ENCODE measurements around the gene ST8SIA6. TPM values are rescaled to one million over a fixed set of nuclear protein-coding genes. Genes with fewer than 3 reads are reported as not detected.

ST8SIA6 gene
- total RNA-seq, 1 donor from 2014 or later: 0.52 TPM

DNA sequence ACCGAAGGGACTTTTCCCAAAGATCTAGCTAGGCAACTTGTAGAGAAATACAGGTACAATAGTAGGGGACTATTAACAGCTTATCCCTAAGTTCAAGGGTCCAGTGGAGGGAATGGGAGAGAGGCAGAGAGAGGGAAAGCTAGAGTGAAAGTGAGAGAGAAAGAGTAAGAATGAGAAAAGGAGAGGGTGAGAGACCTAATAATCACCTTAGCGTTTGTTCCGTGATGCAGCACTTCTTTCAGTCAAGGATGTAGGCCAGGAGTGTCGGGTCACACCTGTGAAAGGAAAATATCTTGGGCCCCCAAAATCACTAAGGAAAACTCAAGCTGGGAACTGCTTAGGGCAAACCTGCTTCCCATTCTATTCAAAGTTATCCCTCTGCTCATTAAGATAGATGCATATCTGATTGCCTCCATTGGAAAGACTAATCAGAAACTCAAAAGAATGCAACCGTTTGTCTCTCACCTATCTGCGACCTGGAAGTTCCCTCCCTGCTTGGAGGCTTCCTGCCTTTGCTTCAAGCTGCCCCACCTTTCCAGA, 75.2 kb downstream of the ST8SIA6 start:
- Histone ChIP-seq H3K4me3 (ENCODE audit: low read length in 3 of 3) (no peak overlapping the region), H3K27ac (ENCODE audit: low read depth, low read length) (no peak overlapping the region), H3K27me3 (ENCODE audit: control insufficient read depth in 3 of 3, insufficient read depth in 3 of 3, low read length in 3 of 3) (no peaks in the 10 kb centered on the region), H3K9me3 (ENCODE audit: control insufficient read depth in 3 of 3, low read length in 3 of 3) (no peaks in the 10 kb centered on the region), H3K36me3 (ENCODE audit: control insufficient read depth in 3 of 3, insufficient read depth in 3 of 3, low read length in 3 of 3) (no peaks in the 10 kb centered on the region), H3K9ac (ENCODE audit: low read depth in 1 of 3, low read length in 3 of 3) (no peak overlapping the region), H3K4me1 (ENCODE audit: control insufficient read depth in 3 of 3, insufficient read depth in 3 of 3, low read length in 3 of 3) (no peaks in the 10 kb centered on the region)

DNA sequence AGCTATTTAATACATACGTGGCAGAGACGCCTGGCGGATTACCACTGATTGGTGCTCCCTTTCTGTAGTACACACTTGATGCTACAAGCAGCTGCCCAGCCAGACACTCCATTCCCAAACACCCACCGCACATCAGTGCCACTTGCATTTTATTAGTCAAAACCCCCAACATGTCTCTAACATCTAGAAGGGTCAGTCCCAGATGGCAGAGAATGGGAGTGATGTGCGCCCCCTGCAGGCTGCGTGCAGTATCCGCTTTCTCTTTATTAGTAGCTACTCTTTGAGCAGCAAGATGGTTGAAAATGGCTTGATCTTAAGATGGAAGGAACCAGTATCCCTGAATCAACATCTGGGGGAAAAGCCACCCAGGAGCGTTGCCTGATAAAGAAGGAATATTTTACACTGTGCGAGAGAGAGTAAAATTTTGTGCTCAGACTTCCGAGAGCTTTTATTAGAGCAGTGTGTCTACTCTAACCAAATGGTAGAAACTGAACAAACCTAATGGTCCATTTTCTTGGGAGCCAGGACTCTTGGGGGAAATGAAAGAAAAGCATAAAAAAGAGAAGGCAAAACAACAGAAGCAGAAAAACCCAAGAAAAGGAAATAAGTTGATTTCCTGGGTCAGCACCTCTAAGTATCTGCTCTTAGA, 78.3 kb downstream of the ST8SIA6 start:
- H3K4me1 ChIP-seq (ENCODE audit: control insufficient read depth in 3 of 3, insufficient read depth in 3 of 3, low read length in 3 of 3): no peaks in the 10 kb centered on the region
- no peak overlapping the region for H3K9ac ChIP-seq (ENCODE audit: low read depth in 1 of 3, low read length in 3 of 3)
- no peak overlapping the region for H3K27ac ChIP-seq (ENCODE audit: low read depth, low read length)
- peaks cover 0 to 2% (median 0%) of the 10 kb centered on the region in 3 donors for H3K27me3 ChIP-seq (ENCODE audit: control insufficient read depth in 3 of 3, insufficient read depth in 3 of 3, low read length in 3 of 3)
- no peaks in the 10 kb centered on the region for H3K9me3 ChIP-seq (ENCODE audit: control insufficient read depth in 3 of 3, low read length in 3 of 3)
- no peak overlapping the region for H3K4me3 ChIP-seq (ENCODE audit: low read length in 3 of 3)
- H3K36me3 ChIP-seq (ENCODE audit: control insufficient read depth in 3 of 3, insufficient read depth in 3 of 3, low read length in 3 of 3): no peaks in the 10 kb centered on the region

DNA sequence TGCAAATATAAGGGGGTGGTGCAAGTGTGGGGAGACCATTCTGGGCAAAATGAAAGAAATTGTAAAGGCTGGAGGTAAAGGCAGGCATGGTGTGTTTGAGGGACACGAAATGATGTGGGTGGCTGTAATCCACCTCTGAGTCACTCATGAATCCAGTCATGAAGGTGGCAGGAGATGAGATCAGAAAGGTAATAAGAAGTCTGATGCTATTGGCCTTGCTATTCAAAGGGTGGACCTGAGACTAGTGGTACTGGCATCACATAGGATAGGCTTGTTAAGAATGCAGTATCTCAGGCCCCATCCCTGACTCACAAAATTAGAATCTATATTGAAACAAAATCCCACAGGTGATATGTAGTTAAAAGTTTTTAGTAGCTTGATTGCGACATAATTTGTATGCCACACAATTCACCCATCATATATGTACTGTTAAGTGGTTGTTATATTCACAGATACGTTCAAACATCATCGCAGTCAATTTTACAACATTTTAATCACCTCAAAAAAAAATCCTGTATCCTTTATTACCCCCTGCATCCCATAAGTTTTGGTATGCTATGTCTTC, 85.6 kb downstream of the ST8SIA6 start:
- Histone ChIP-seq H3K4me3 (ENCODE audit: low read length in 3 of 3) (no peak overlapping the region), H3K27me3 (ENCODE audit: control insufficient read depth in 3 of 3, insufficient read depth in 3 of 3, low read length in 3 of 3) (peaks cover 0 to 2% (median 0%) of the 10 kb centered on the region in 3 donors), H3K27ac (ENCODE audit: low read depth, low read length) (no peak overlapping the region), H3K9ac (ENCODE audit: low read depth in 1 of 3, low read length in 3 of 3) (no peak overlapping the region), H3K36me3 (ENCODE audit: control insufficient read depth in 3 of 3, insufficient read depth in 3 of 3, low read length in 3 of 3) (no peaks in the 10 kb centered on the region), H3K4me1 (ENCODE audit: control insufficient read depth in 3 of 3, insufficient read depth in 3 of 3, low read length in 3 of 3) (no peaks in the 10 kb centered on the region), H3K9me3 (ENCODE audit: control insufficient read depth in 3 of 3, low read length in 3 of 3) (no peaks in the 10 kb centered on the region)

DNA sequence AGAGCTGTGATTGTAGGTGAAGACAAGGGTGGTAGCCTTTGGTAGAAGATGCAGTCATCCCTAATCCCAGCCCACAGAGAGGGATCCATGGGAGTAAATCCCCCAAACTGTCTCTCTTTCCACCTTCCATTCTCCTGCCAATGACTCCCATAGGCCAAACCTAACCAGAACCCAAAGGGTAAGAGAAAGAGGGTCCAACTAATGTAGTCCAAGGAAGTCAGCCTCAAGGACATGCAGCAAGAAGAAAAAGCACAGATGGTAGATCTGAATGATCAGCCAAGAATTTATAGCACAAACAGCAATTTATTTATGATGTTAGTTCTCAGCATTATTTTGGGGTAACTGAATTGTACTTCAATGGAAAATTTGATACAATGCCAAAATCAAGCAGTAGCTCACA, 87.7 kb downstream of the ST8SIA6 start:
- Histone ChIP-seq H3K9me3 (ENCODE audit: control insufficient read depth in 3 of 3, low read length in 3 of 3) (no peaks in the 10 kb centered on the region), H3K4me1 (ENCODE audit: control insufficient read depth in 3 of 3, insufficient read depth in 3 of 3, low read length in 3 of 3) (no peaks in the 10 kb centered on the region), H3K4me3 (ENCODE audit: low read length in 3 of 3) (no peak overlapping the region), H3K27me3 (ENCODE audit: control insufficient read depth in 3 of 3, insufficient read depth in 3 of 3, low read length in 3 of 3) (no peaks in the 10 kb centered on the region), H3K9ac (ENCODE audit: low read depth in 1 of 3, low read length in 3 of 3) (no peak overlapping the region), H3K27ac (ENCODE audit: low read depth, low read length) (no peak overlapping the region), H3K36me3 (ENCODE audit: control insufficient read depth in 3 of 3, insufficient read depth in 3 of 3, low read length in 3 of 3) (no peaks in the 10 kb centered on the region)

DNA sequence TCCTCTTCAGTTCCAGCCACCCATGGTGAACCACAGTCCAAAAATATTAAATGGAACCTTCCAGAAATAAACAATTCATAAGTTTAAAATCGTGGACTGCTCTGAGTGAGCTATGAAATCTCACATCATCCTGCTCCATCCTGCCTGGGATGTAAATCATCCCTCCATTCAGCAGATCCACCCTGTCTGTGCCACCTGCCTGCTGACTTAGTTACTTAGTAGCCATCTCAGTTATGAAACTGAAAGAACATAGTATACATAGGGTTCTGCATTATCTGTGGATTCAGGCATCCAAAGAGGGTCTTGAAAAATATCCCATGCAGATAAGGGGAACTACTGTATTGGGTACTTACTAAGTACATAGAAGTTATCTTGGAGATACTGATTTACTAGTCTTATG, 89.0 kb downstream of the ST8SIA6 start:
- no peak overlapping the region for H3K9ac ChIP-seq (ENCODE audit: low read depth in 1 of 3, low read length in 3 of 3)
- H3K27ac ChIP-seq (ENCODE audit: low read depth, low read length): no peak overlapping the region
- no peaks in the 10 kb centered on the region for H3K4me1 ChIP-seq (ENCODE audit: control insufficient read depth in 3 of 3, insufficient read depth in 3 of 3, low read length in 3 of 3)
- H3K27me3 ChIP-seq (ENCODE audit: control insufficient read depth in 3 of 3, insufficient read depth in 3 of 3, low read length in 3 of 3): no peaks in the 10 kb centered on the region
- H3K36me3 ChIP-seq (ENCODE audit: control insufficient read depth in 3 of 3, insufficient read depth in 3 of 3, low read length in 3 of 3): no peaks in the 10 kb centered on the region
- H3K4me3 ChIP-seq (ENCODE audit: low read length in 3 of 3): no peak overlapping the region
- no peaks in the 10 kb centered on the region for H3K9me3 ChIP-seq (ENCODE audit: control insufficient read depth in 3 of 3, low read length in 3 of 3)

DNA sequence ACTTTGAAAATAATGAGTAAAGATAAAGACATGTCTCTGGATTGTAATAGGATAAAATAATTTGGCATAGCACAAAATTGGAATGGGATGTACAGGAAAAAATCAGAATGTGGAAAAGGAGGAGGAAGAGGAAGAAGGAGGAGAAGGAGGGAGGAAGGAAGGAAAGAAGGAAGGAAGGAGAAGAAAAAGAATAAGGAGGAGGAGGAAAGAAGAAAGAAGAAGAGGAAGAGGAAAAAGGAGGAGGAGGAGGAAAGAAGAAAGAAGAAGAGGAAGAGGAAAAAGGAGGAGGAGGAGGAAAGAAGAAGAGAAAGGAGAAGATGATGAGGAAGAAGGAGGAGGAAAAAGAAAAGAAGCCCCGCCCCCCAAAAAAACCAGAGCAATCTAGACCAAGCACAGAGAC, 95.9 kb downstream of the ST8SIA6 start:
- no peaks in the 10 kb centered on the region for H3K4me1 ChIP-seq (ENCODE audit: control insufficient read depth in 3 of 3, insufficient read depth in 3 of 3, low read length in 3 of 3)
- H3K36me3 ChIP-seq (ENCODE audit: control insufficient read depth in 3 of 3, insufficient read depth in 3 of 3, low read length in 3 of 3): no peaks in the 10 kb centered on the region
- no peak overlapping the region for H3K4me3 ChIP-seq (ENCODE audit: low read length in 3 of 3)
- no peaks in the 10 kb centered on the region for H3K27me3 ChIP-seq (ENCODE audit: control insufficient read depth in 3 of 3, insufficient read depth in 3 of 3, low read length in 3 of 3)
- H3K9ac ChIP-seq (ENCODE audit: low read depth in 1 of 3, low read length in 3 of 3): no peak overlapping the region
- no peaks in the 10 kb centered on the region for H3K9me3 ChIP-seq (ENCODE audit: control insufficient read depth in 3 of 3, low read length in 3 of 3)
- no peak overlapping the region for H3K27ac ChIP-seq (ENCODE audit: low read depth, low read length)

DNA sequence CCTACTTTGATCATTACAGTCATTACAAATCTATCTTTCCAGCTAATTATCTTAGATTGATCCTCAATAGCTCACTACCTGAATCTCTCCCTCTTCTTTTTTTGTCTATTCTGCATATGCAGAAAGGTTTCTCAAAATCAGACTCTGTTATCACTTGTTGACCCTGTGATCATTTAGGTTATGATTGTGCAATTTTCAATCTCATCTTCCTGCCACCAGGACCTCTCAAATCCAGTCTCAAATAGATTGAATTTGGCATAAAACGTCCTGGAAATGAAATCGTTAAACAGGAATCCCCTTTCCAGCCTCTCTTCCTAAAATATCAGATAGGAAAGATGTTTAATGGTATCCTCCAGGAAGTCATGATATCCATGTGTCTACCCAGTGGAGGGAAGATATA, 96.6 kb downstream of the ST8SIA6 start:
- H3K4me1 ChIP-seq (ENCODE audit: control insufficient read depth in 3 of 3, insufficient read depth in 3 of 3, low read length in 3 of 3): no peaks in the 10 kb centered on the region
- H3K9ac ChIP-seq (ENCODE audit: low read depth in 1 of 3, low read length in 3 of 3): no peak overlapping the region
- H3K36me3 ChIP-seq (ENCODE audit: control insufficient read depth in 3 of 3, insufficient read depth in 3 of 3, low read length in 3 of 3): no peaks in the 10 kb centered on the region
- H3K4me3 ChIP-seq (ENCODE audit: low read length in 3 of 3): no peak overlapping the region
- H3K9me3 ChIP-seq (ENCODE audit: control insufficient read depth in 3 of 3, low read length in 3 of 3): no peaks in the 10 kb centered on the region
- H3K27me3 ChIP-seq (ENCODE audit: control insufficient read depth in 3 of 3, insufficient read depth in 3 of 3, low read length in 3 of 3): no peaks in the 10 kb centered on the region
- no peak overlapping the region for H3K27ac ChIP-seq (ENCODE audit: low read depth, low read length)

DNA sequence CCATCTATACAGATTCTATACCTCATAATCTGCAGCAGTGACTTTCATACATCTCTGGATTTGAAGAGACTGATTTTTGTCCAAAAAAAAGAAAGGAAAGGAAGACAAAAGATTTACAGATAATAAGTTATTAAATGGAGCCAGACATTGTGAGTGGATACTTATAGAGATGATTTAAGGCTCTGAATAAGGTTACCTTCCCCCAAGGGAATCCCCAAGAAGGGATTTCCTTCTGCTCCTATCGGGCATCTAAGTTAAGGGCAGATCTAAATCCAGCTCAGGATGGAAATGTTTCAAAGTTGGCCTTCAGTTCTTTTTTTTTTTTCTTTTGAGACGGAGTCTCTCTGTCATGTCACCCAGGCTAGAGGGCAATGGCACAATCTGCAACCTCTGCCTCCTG, 97.6 kb downstream of the ST8SIA6 start:
- no peak overlapping the region for H3K27ac ChIP-seq (ENCODE audit: low read depth, low read length)
- no peaks in the 10 kb centered on the region for H3K27me3 ChIP-seq (ENCODE audit: control insufficient read depth in 3 of 3, insufficient read depth in 3 of 3, low read length in 3 of 3)
- no peak overlapping the region for H3K9ac ChIP-seq (ENCODE audit: low read depth in 1 of 3, low read length in 3 of 3)
- no peaks in the 10 kb centered on the region for H3K4me1 ChIP-seq (ENCODE audit: control insufficient read depth in 3 of 3, insufficient read depth in 3 of 3, low read length in 3 of 3)
- no peaks in the 10 kb centered on the region for H3K36me3 ChIP-seq (ENCODE audit: control insufficient read depth in 3 of 3, insufficient read depth in 3 of 3, low read length in 3 of 3)
- no peaks in the 10 kb centered on the region for H3K9me3 ChIP-seq (ENCODE audit: control insufficient read depth in 3 of 3, low read length in 3 of 3)
- H3K4me3 ChIP-seq (ENCODE audit: low read length in 3 of 3): no peak overlapping the region

DNA sequence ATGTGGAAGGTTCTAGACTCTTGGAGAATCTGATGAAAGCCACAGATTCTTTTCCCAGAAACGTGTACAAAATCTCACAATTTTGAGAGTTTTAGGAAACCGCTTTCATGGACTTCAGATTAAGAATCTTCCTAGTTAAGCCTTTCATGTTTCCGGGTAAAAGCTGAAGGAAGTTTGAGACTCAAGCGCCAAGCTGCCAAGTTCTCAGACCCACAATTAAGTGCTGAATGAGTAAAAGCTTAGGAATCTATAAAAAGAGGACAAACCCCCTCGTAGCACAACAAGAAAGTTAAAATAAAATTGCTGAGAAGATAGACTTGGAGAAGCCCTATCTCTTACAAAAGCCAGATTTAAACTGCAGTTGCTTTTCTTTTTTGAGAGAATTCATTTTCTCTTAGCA, 99.6 kb downstream of the ST8SIA6 start:
- Histone ChIP-seq H3K9me3 (ENCODE audit: control insufficient read depth in 3 of 3, low read length in 3 of 3) (no peaks in the 10 kb centered on the region), H3K4me1 (ENCODE audit: control insufficient read depth in 3 of 3, insufficient read depth in 3 of 3, low read length in 3 of 3) (no peaks in the 10 kb centered on the region), H3K4me3 (ENCODE audit: low read length in 3 of 3) (no peak overlapping the region), H3K36me3 (ENCODE audit: control insufficient read depth in 3 of 3, insufficient read depth in 3 of 3, low read length in 3 of 3) (no peaks in the 10 kb centered on the region), H3K9ac (ENCODE audit: low read depth in 1 of 3, low read length in 3 of 3) (no peak overlapping the region), H3K27me3 (ENCODE audit: control insufficient read depth in 3 of 3, insufficient read depth in 3 of 3, low read length in 3 of 3) (no peaks in the 10 kb centered on the region), H3K27ac (ENCODE audit: low read depth, low read length) (no peak overlapping the region)

DNA sequence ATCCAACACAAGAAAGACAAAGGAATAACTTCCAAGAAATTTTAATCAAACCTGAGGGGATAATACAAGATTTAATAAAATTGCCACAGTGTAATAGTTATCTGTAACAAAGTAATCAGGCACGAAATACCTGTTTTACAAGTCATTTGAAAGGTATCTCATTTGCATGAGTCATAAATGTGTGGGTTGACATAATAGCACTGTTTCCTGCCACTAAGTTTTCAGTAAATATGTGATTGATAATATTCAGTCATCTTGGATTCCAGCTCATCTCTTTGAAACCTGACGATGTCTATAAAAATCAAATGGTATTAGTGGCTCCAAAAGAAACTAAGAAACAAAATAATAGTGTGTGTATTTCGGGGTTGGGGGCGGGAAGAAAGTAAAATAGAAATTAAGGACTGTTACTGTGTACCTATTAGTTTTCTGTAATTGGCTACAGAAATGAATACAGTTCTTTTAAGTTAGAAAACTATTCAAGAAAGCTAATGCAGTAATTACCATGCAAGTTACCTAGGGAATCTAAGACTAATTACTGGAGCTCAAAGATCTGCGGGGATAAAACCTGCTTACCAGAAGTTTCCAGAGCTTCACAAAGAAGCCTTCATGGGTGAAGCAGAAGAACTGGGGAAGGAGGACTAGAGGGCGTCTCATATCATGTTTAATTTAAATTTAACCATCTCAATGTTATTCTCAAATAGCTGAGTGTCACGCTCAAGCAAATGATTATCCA, 100.7 kb downstream of the ST8SIA6 start:
- Histone ChIP-seq H3K27ac (ENCODE audit: low read depth, low read length) (no peak overlapping the region), H3K9me3 (ENCODE audit: control insufficient read depth in 3 of 3, low read length in 3 of 3) (no peaks in the 10 kb centered on the region), H3K36me3 (ENCODE audit: control insufficient read depth in 3 of 3, insufficient read depth in 3 of 3, low read length in 3 of 3) (no peaks in the 10 kb centered on the region), H3K4me3 (ENCODE audit: low read length in 3 of 3) (no peak overlapping the region), H3K9ac (ENCODE audit: low read depth in 1 of 3, low read length in 3 of 3) (no peak overlapping the region), H3K27me3 (ENCODE audit: control insufficient read depth in 3 of 3, insufficient read depth in 3 of 3, low read length in 3 of 3) (no peaks in the 10 kb centered on the region), H3K4me1 (ENCODE audit: control insufficient read depth in 3 of 3, insufficient read depth in 3 of 3, low read length in 3 of 3) (no peaks in the 10 kb centered on the region)

Measured in skeletal muscle tissue (tissue), 4 donors.